ENCODE data around the gene ABCG1. TPM values are rescaled to one million over a fixed set of nuclear protein-coding genes. Genes with fewer than 3 reads are reported as not detected.
A peak's percentile ranks its signal among the peaks of the same experiment; 100 is the strongest.

ABCG1 gene
- total RNA-seq, 1 experiment from 2014 or later: 5.6 TPM

GRCh38 chr21:42234041-42234440 is 15.1 kb downstream of the ABCG1 start:
- no peak for TF ChIP-seq CTCF (conservative IDR thresholded peaks at IDR 0.05)
- TF ChIP-seq EZH2 (IDR thresholded peaks at IDR 0.05; ENCODE audit: low read depth): no peak
- H3K79me2 ChIP-seq (ENCODE audit: low read depth): no peaks in the 10 kb centered on the region
- 0 out of 2 replicates have a peak overlapping the region, but pooled peaks have one; percentile 4 for H3K27ac ChIP-seq
- H2AFZ ChIP-seq: no peak overlapping the region
- ChIA-PET CTCF (interaction anchor here (0.6 kb wide), 1 partner anchor 14 kb away, joined by 4 read pairs; no protein-coding TSS in a partner anchor), POLR2A (ENCODE audit: unreplicated experiment) (interaction anchor here (0.5 to 0.6 kb wide), 3 partner anchors 12 to 233 kb away, joined by 3 to 5 read pairs (median 4); no protein-coding TSS in a partner anchor)
- peaks cover 38% of the 10 kb centered on the region for H3K4me1 ChIP-seq (replicated peaks; ENCODE audit: insufficient read depth)
- H3F3A ChIP-seq (ENCODE audit: insufficient read depth, low read depth): peaks cover 10% of the 10 kb centered on the region; the same call in 1 of the 2 replicates
- no peaks in the 10 kb centered on the region for H3K36me3 ChIP-seq (ENCODE audit: low read depth)
- TSS peak; percentile 70 for BruUV-seq (replicated peaks)
- H3K27me3 ChIP-seq (ENCODE audit: insufficient read depth, low read depth): no peaks in the 10 kb centered on the region
- DNase-seq: no peak
- H3K4me2 ChIP-seq: peak overlapping the region; percentile 74
- no peaks in the 10 kb centered on the region for H3K9me3 ChIP-seq (ENCODE audit: insufficient read depth, low read depth)
- H3K9me2 ChIP-seq (ENCODE audit: insufficient read depth): no peaks in the 10 kb centered on the region
- no peaks in the 10 kb centered on the region for H4K20me1 ChIP-seq (ENCODE audit: insufficient read depth)
- H3K4me3 ChIP-seq: peak overlapping the region; percentile 56; the same call in 1 of the 2 replicates
- intact Hi-C loops (cut with micrococcal nuclease; ENCODE audit: unreplicated experiment): no loop called here

GRCh38 chr21:42234464-42235241 is 15.7 kb downstream of the ABCG1 start:
- H3K4me2 ChIP-seq: peak overlapping the region; percentile 74
- peak in 1 of 2 experiments; percentile 66 for DNase-seq
- H3K4me1 ChIP-seq (replicated peaks; ENCODE audit: insufficient read depth): peaks cover 36% of the 10 kb centered on the region
- H3K4me3 ChIP-seq: peak overlapping the region; percentile 56; the same call in 1 of the 2 replicates
- H3K9me2 ChIP-seq (ENCODE audit: insufficient read depth): no peaks in the 10 kb centered on the region
- POLR2A ChIA-PET (ENCODE audit: unreplicated experiment): interaction anchor here (0.5 to 0.7 kb wide), 4 partner anchors 12 to 991 kb away, joined by 3 to 6 read pairs (median 4); no protein-coding TSS in a partner anchor
- no peak for TF ChIP-seq CTCF (conservative IDR thresholded peaks at IDR 0.05)
- TF ChIP-seq EZH2 (IDR thresholded peaks at IDR 0.05; ENCODE audit: low read depth): no peak
- no peaks in the 10 kb centered on the region for H3K79me2 ChIP-seq (ENCODE audit: low read depth)
- no peak overlapping the region for H3K27ac ChIP-seq
- H3F3A ChIP-seq (ENCODE audit: insufficient read depth, low read depth): peaks cover 10% of the 10 kb centered on the region; the same call in 1 of the 2 replicates
- H3K36me3 ChIP-seq (ENCODE audit: low read depth): no peaks in the 10 kb centered on the region
- H2AFZ ChIP-seq: peak overlapping the region; percentile 74
- no peaks in the 10 kb centered on the region for H4K20me1 ChIP-seq (ENCODE audit: insufficient read depth)
- no peaks in the 10 kb centered on the region for H3K9me3 ChIP-seq (ENCODE audit: insufficient read depth, low read depth)
- intact Hi-C loops (cut with micrococcal nuclease; ENCODE audit: unreplicated experiment): no loop called here
- no peaks in the 10 kb centered on the region for H3K27me3 ChIP-seq (ENCODE audit: insufficient read depth, low read depth)
- BruUV-seq (replicated peaks): TSS peak; percentile 26
- CTCF ChIA-PET: interaction anchor here (0.6 kb wide), 2 partner anchors 15 to 26 kb away, joined by 4 to 5 read pairs; no protein-coding TSS in a partner anchor

GRCh38 chr21:42235593-42235992 is 16.7 kb downstream of the ABCG1 start:
- no TSS peak for BruUV-seq (replicated peaks)
- intact Hi-C loops (cut with micrococcal nuclease; ENCODE audit: unreplicated experiment): no loop called here

More at GRCh38 chr21:42235593-42235992, 16.7 kb downstream of the ABCG1 start:
- TF ChIP-seq CTCF (conservative IDR thresholded peaks at IDR 0.05) (no peak), EZH2 (IDR thresholded peaks at IDR 0.05; ENCODE audit: low read depth) (no peak)
- Histone ChIP-seq H3F3A (ENCODE audit: insufficient read depth, low read depth) (peaks cover 10% of the 10 kb centered on the region; the same call in 1 of the 2 replicates), H3K9me3 (ENCODE audit: insufficient read depth, low read depth) (no peaks in the 10 kb centered on the region), H3K27ac (no peak overlapping the region), H3K4me2 (peak overlapping the region; percentile 74; the same call in 1 of the 2 replicates), H3K36me3 (ENCODE audit: low read depth) (no peaks in the 10 kb centered on the region), H3K4me1 (replicated peaks; ENCODE audit: insufficient read depth) (peaks cover 36% of the 10 kb centered on the region), H4K20me1 (ENCODE audit: insufficient read depth) (no peaks in the 10 kb centered on the region), H3K4me3 (no peak overlapping the region), H3K79me2 (ENCODE audit: low read depth) (no peaks in the 10 kb centered on the region), H3K27me3 (ENCODE audit: insufficient read depth, low read depth) (no peaks in the 10 kb centered on the region), H2AFZ (no peak overlapping the region), H3K9me2 (ENCODE audit: insufficient read depth) (no peaks in the 10 kb centered on the region)
- POLR2A ChIA-PET (ENCODE audit: unreplicated experiment): no interaction called here
- CTCF ChIA-PET: no interaction called here
- DNase-seq: no peak
